ENCODE results near the gene CCL17. TPM values are rescaled to one million over a fixed set of nuclear protein-coding genes. Genes with fewer than 3 reads are reported as not detected.

CCL17 gene
- total RNA-seq, 1 experiment from 2014 or later: not detected

DNA sequence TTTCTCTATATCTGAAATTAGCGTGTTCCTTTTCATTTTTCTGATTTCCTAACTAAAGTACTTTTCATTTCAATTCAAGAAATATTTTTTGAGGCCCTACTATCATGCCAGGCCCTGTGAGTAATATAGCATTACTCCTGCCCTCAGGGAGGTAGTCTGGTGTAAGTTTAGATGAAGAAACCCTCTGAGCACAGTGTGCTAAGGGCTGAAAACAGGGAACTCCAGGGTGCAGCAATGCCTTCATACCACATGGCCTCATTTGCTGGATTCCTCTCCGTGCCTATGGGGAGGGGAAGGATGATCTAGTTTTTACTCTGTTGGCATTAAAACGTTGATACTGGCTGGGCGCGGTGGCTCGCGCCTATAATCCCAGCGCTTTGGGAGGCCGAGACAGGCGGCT, 47.5 kb downstream of the CCL17 start:
- Mint-ChIP-seq H3K4me1 (ENCODE audit: low read depth, unreplicated experiment) (no peaks in the 10 kb centered on the region), H3K36me3 (ENCODE audit: insufficient read depth, unreplicated experiment) (peaks cover 55% of the 10 kb centered on the region), H3K27me3 (ENCODE audit: unreplicated experiment) (no peaks in the 10 kb centered on the region), H3K9me3 (ENCODE audit: low read depth, unreplicated experiment) (no peaks in the 10 kb centered on the region), H3K27ac (ENCODE audit: unreplicated experiment) (no peak overlapping the region), H3K4me3 (ENCODE audit: low read depth, unreplicated experiment) (no peak overlapping the region)
- CTCF ChIA-PET: no interaction called here
- BruUV-seq (replicated peaks): no TSS peak
- no peak for DNase-seq
- TF ChIP-seq, protein P1, sequence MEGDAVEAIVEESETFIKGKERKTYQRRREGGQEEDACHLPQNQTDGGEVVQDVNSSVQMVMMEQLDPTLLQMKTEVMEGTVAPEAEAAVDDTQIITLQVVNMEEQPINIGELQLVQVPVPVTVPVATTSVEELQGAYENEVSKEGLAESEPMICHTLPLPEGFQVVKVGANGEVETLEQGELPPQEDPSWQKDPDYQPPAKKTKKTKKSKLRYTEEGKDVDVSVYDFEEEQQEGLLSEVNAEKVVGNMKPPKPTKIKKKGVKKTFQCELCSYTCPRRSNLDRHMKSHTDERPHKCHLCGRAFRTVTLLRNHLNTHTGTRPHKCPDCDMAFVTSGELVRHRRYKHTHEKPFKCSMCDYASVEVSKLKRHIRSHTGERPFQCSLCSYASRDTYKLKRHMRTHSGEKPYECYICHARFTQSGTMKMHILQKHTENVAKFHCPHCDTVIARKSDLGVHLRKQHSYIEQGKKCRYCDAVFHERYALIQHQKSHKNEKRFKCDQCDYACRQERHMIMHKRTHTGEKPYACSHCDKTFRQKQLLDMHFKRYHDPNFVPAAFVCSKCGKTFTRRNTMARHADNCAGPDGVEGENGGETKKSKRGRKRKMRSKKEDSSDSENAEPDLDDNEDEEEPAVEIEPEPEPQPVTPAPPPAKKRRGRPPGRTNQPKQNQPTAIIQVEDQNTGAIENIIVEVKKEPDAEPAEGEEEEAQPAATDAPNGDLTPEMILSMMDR (IDR thresholded peaks at IDR 0.05; ENCODE audit: unreplicated experiment): no peak
- intact Hi-C loops (cut with micrococcal nuclease; ENCODE audit: unreplicated experiment): no loop called here

DNA sequence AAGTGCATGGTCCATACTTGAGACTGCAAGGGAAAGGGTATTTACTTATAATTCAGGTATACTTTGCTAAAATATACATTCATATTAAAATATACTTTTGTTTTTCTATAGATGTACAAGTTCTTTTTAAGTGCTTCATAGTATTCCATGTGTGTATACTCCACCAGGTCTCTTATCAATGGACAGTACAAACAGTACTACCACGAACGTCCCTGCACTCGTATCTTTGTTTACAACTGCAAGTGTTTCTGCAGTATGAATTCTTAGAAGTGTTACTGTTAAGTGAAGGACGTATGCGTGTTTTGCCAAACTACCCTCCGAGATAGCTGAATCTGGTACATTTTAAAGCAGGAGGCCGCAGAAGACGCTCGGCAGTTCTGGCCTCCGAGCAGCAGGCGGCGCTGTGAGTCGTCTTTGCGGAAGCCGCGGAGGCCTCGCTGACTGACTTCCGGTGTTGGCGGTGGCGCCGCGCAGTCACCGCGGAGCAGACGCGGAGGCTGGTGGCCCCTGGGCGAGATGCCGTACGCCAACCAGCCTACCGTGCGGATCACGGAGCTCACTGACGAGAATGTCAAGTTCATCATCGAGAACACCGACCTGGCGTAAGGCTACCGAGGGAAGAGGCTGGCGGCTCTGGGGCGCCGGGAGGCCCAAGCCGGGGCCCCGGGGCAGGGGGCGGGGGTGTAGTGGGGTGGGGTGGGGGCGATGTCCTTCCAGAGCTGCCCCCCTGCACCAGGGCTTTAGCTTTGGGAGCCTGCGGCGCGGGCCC, 57.8 kb downstream of the CCL17 start, which contains the start of gene POLR2C:
POLR2C (plus strand) TSS at position 471 of the 769 bp plus-strand sequence; CDS start at position 517, 46 bp downstream.
- Mint-ChIP-seq H3K4me1 (ENCODE audit: low read depth, unreplicated experiment) (peaks cover 15% of the 10 kb centered on the region), H3K27me3 (ENCODE audit: unreplicated experiment) (no peaks in the 10 kb centered on the region), H3K4me3 (ENCODE audit: low read depth, unreplicated experiment) (peak within 1 kb of the TSS; percentile 79), H3K27ac (ENCODE audit: unreplicated experiment) (peak within 1 kb of the TSS; percentile 68), H3K9me3 (ENCODE audit: low read depth, unreplicated experiment) (no peaks in the 10 kb centered on the region), H3K36me3 (ENCODE audit: insufficient read depth, unreplicated experiment) (peaks cover 33% of the 10 kb centered on the region)
- intact Hi-C loops (cut with micrococcal nuclease; ENCODE audit: unreplicated experiment): no loop called here
- no TSS peak for BruUV-seq (replicated peaks)
- TF ChIP-seq, protein P1 (IDR thresholded peaks at IDR 0.05; ENCODE audit: unreplicated experiment): peak; percentile 93
- CTCF ChIA-PET: interaction anchor here (0.5 to 1.6 kb wide), 11 partner anchors 8 to 369 kb away, joined by 3 to 12 read pairs (median 4); partner anchors contain the start of genes CIAPIN1 and COQ9
- peak; percentile 94 for DNase-seq

DNA sequence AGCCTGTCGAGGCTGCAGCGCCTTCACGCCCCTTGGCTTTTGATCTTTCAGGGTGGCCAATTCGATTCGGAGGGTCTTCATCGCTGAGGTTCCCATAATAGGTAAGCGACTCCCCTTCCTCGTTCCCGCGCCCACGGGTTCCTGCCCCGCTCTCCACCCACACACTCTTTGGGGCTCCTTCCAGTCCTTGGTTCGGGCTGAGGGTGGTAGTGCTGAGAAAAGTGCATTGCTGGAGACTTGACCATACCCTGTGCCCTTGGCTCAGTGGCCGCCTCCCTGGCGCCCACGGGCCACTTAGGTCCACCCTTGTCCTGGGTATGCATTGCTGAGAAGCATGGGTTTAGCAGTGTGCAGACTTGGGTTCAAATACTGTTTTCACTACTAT, 58.4 kb downstream of the CCL17 start:
- TF ChIP-seq, protein P1 (IDR thresholded peaks at IDR 0.05; ENCODE audit: unreplicated experiment): no peak
- no peaks in the 10 kb centered on the region for H3K9me3 Mint-ChIP-seq (ENCODE audit: low read depth, unreplicated experiment)
- H3K36me3 Mint-ChIP-seq (ENCODE audit: insufficient read depth, unreplicated experiment): peaks cover 38% of the 10 kb centered on the region
- H3K27ac Mint-ChIP-seq (ENCODE audit: unreplicated experiment): peak overlapping the region; percentile 68
- peak overlapping the region; percentile 79 for H3K4me3 Mint-ChIP-seq (ENCODE audit: low read depth, unreplicated experiment)
- H3K27me3 Mint-ChIP-seq (ENCODE audit: unreplicated experiment): no peaks in the 10 kb centered on the region
- intact Hi-C loops (cut with micrococcal nuclease; ENCODE audit: unreplicated experiment): no loop called here
- no TSS peak for BruUV-seq (replicated peaks)
- peaks cover 15% of the 10 kb centered on the region for H3K4me1 Mint-ChIP-seq (ENCODE audit: low read depth, unreplicated experiment)
- CTCF ChIA-PET: interaction anchor here (0.5 to 1.6 kb wide), 6 partner anchors 8 to 233 kb away, joined by 3 to 12 read pairs (median 4); partner anchors contain the start of genes CIAPIN1 and COQ9
- DNase-seq: no peak

DNA sequence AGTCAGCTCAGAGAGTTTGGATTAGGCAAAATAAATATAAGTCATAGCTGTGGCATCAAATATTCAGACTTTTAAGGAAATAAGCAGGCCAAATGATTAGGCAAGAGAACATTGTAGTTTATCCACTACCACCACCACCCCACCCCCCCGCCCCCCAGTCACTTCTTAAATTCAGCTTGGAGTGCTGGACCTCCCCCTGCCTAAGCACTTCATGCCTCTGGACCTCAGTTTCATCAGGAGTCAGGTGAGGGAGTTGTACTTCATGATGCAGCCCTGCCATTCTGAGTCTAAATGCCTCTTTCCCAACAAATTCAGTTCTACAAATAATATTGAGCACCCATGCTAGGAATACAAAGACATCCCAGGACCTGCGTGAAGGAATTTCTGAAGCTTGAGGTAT, 60.0 kb downstream of the CCL17 start:
- H3K9me3 Mint-ChIP-seq (ENCODE audit: low read depth, unreplicated experiment): no peaks in the 10 kb centered on the region
- intact Hi-C loops (cut with micrococcal nuclease; ENCODE audit: unreplicated experiment): no loop called here
- CTCF ChIA-PET: interaction anchor here (0.7 kb wide), 1 partner anchor 111 kb away, joined by 3 read pairs; no protein-coding TSS in a partner anchor
- H3K4me3 Mint-ChIP-seq (ENCODE audit: low read depth, unreplicated experiment): no peak overlapping the region
- BruUV-seq (replicated peaks): no TSS peak
- DNase-seq: no peak
- H3K36me3 Mint-ChIP-seq (ENCODE audit: insufficient read depth, unreplicated experiment): peaks cover 46% of the 10 kb centered on the region
- H3K27ac Mint-ChIP-seq (ENCODE audit: unreplicated experiment): no peak overlapping the region
- H3K4me1 Mint-ChIP-seq (ENCODE audit: low read depth, unreplicated experiment): peaks cover 15% of the 10 kb centered on the region
- TF ChIP-seq, protein P1 (IDR thresholded peaks at IDR 0.05; ENCODE audit: unreplicated experiment): no peak
- no peaks in the 10 kb centered on the region for H3K27me3 Mint-ChIP-seq (ENCODE audit: unreplicated experiment)

Other genes with a start within 250 kb of the CCL17 start
- gene PSME3IP1, start 218.7 kb upstream of the CCL17 start, total RNA-seq (2022): 171 and 177 TPM in 2 replicates
- gene RSPRY1, start 218.4 kb upstream of the CCL17 start, total RNA-seq (2022): 43.6 and 47.4 TPM in 2 replicates
- gene ARL2BP, start 159.5 kb upstream of the CCL17 start, total RNA-seq (2022): 32.6 and 33.3 TPM in 2 replicates
- 38.3 and 40.3 TPM in 2 replicates for gene PLLP, start 120.1 kb upstream of the CCL17 start, total RNA-seq (2022)
- 2.6 and 4.5 TPM in 2 replicates for gene CCL22, start 46.0 kb upstream of the CCL17 start, total RNA-seq (2022)
- 17.6 and 41.4 TPM in 2 replicates for gene CX3CL1, start 32.3 kb upstream of the CCL17 start, total RNA-seq (2022)
- 76.6 and 77.2 TPM in 2 replicates for gene CIAPIN1, start 42.6 kb downstream of the CCL17 start, total RNA-seq (2022)
- gene COQ9, start 42.7 kb downstream of the CCL17 start, total RNA-seq (2022): 75.9 and 77.7 TPM in 2 replicates
- 69.4 and 80.0 TPM in 2 replicates for gene POLR2C, start 57.9 kb downstream of the CCL17 start, total RNA-seq (2022)
- 23.0 and 34.7 TPM in 2 replicates for gene DOK4, start 81.7 kb downstream of the CCL17 start, total RNA-seq (2022)
- 6.8 and 7.9 TPM in 2 replicates for gene CCDC102A, start 131.8 kb downstream of the CCL17 start, total RNA-seq (2022)
- gene ADGRG5, start 137.9 kb downstream of the CCL17 start, total RNA-seq (2022): 0.85 and 1.5 TPM in 2 replicates
- 269 and 278 TPM in 2 replicates for gene ADGRG1, start 223.9 kb downstream of the CCL17 start, total RNA-seq (2022)